ENCODE results near the gene SHANK1. TPM values are rescaled to one million over a fixed set of nuclear protein-coding genes. Genes with fewer than 3 reads are reported as not detected.

SHANK1 gene
- total and polyA plus RNA-seq, 2 experiments from 2014 or later, result 0.58 to 2.7 TPM

DNA sequence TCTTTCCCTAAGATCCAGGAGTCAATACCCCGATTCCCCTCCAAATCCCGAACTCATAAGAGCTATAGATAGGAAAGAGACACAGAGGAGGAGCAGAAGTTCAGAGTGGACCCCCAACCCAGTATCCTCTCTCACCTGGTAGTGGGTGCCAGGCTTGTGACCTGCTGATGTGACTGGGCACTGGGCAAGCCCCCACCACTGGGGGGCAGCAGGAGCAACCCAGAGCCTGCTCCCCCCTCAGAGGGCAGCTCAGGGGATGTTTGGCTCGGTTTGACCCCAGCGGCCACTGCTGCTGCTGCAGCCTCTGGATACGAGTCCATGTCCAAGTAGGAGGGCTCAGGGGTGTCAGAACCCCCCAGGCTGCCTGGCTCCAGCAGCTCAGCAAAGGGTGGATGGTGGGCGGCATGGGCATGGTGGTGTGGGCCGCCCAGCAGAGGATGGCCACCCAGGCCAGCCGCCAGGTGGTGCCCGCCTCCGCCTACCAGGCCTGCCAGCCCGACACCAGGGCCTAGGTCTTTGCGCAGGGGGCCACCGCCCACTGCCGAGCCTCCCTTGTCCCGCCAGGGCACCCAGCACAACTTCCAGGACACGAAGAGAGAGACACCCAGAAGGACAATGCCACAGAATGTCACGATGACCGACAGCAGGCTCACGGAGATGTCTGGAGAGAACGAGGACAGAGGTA, 87.3 kb downstream of the SHANK1 start:
- no peak for DNase-seq
- Histone ChIP-seq H3K4me2 (ENCODE audit: unreplicated experiment) (no peak overlapping the region), H3K36me3 (ENCODE audit: low read depth) (no peaks in the 10 kb centered on the region), H3K9ac (no peak overlapping the region), H3K27me3 (replicated peaks; ENCODE audit: insufficient read depth) (no peaks in the 10 kb centered on the region; the same call in 1 of the 2 replicates), H4K20me1 (ENCODE audit: insufficient read depth) (no peaks in the 10 kb centered on the region), H3K27ac (no peak overlapping the region), H3K79me2 (ENCODE audit: insufficient read depth) (no peaks in the 10 kb centered on the region), H3K4me1 (ENCODE audit: insufficient read depth) (no peaks in the 10 kb centered on the region), H3F3A (ENCODE audit: insufficient read depth) (no peaks in the 10 kb centered on the region), H3K9me3 (ENCODE audit: low read depth) (no peaks in the 10 kb centered on the region), H3K4me3 (no peak overlapping the region), H2AFZ (no peak overlapping the region), H3K9me2 (ENCODE audit: insufficient read depth) (no peaks in the 10 kb centered on the region)
- WGBS, 2 experiments (ENCODE audit: low coverage in 1 of 2, low lambda C conversion rate in 2 of 2, missing lambda C conversion rate in 2 of 2), result 48 to 49% methylated on average over 18 to 20 of the region's 20 CpGs
- in situ Hi-C loops (cut with MboI), result no loop called here
- no peak for TF ChIP-seq EZH2 (IDR thresholded peaks at IDR 0.05; ENCODE audit: insufficient read depth, poor library complexity, severe bottlenecking)
- TF ChIP-seq EZH2phosphoT487 (IDR thresholded peaks at IDR 0.05; ENCODE audit: insufficient read depth, low read depth), result no peak

- no peak overlapping the region for H3K4me2 ChIP-seq (ENCODE audit: unreplicated experiment)
- H2AFZ ChIP-seq, result no peak overlapping the region
- in situ Hi-C loops (cut with MboI), result no loop called here
- no peaks in the 10 kb centered on the region for H3K9me3 ChIP-seq (ENCODE audit: low read depth)
- 53 to 61% methylated on average over 13 to 14 of the region's 14 CpGs for WGBS, 2 experiments (ENCODE audit: low coverage in 1 of 2, low lambda C conversion rate in 2 of 2, missing lambda C conversion rate in 2 of 2)
- no peak overlapping the region for H3K9ac ChIP-seq
- no peak for TF ChIP-seq EZH2 (IDR thresholded peaks at IDR 0.05; ENCODE audit: insufficient read depth, poor library complexity, severe bottlenecking)
- no peak for TF ChIP-seq EZH2phosphoT487 (IDR thresholded peaks at IDR 0.05; ENCODE audit: insufficient read depth, low read depth)
- H3K36me3 ChIP-seq (ENCODE audit: low read depth), result no peaks in the 10 kb centered on the region
- no peaks in the 10 kb centered on the region for H3K4me1 ChIP-seq (ENCODE audit: insufficient read depth)
- no peak overlapping the region for H3K4me3 ChIP-seq
- H3K27me3 ChIP-seq (replicated peaks; ENCODE audit: insufficient read depth), result no peaks in the 10 kb centered on the region; the same call in 1 of the 2 replicates
- H3K9me2 ChIP-seq (ENCODE audit: insufficient read depth), result no peaks in the 10 kb centered on the region
- H4K20me1 ChIP-seq (ENCODE audit: insufficient read depth), result no peaks in the 10 kb centered on the region
- H3F3A ChIP-seq (ENCODE audit: insufficient read depth), result no peaks in the 10 kb centered on the region
- no peak for DNase-seq
- no peaks in the 10 kb centered on the region for H3K79me2 ChIP-seq (ENCODE audit: insufficient read depth)
- no peak overlapping the region for H3K27ac ChIP-seq
Measured at GRCh38 chr19:50629801-50630200, 89.8 kb downstream of the SHANK1 start.

- no peak for DNase-seq
- Histone ChIP-seq H3K4me3 (no peak overlapping the region), H3K4me1 (ENCODE audit: insufficient read depth) (no peaks in the 10 kb centered on the region), H3K36me3 (ENCODE audit: low read depth) (no peaks in the 10 kb centered on the region), H3K9ac (no peak overlapping the region), H3K79me2 (ENCODE audit: insufficient read depth) (no peaks in the 10 kb centered on the region), H3K27ac (no peak overlapping the region), H3K9me3 (ENCODE audit: low read depth) (no peaks in the 10 kb centered on the region), H3K9me2 (ENCODE audit: insufficient read depth) (no peaks in the 10 kb centered on the region), H3F3A (ENCODE audit: insufficient read depth) (no peaks in the 10 kb centered on the region), H4K20me1 (ENCODE audit: insufficient read depth) (no peaks in the 10 kb centered on the region), H3K27me3 (replicated peaks; ENCODE audit: insufficient read depth) (no peaks in the 10 kb centered on the region; the same call in 1 of the 2 replicates), H2AFZ (no peak overlapping the region), H3K4me2 (ENCODE audit: unreplicated experiment) (no peak overlapping the region)
- WGBS, 2 experiments (ENCODE audit: low coverage in 1 of 2, low lambda C conversion rate in 2 of 2, missing lambda C conversion rate in 2 of 2), result 57 to 58% methylated on average over 18 to 20 of the region's 20 CpGs
- in situ Hi-C loops (cut with MboI), result no loop called here
- no peak for TF ChIP-seq EZH2 (IDR thresholded peaks at IDR 0.05; ENCODE audit: insufficient read depth, poor library complexity, severe bottlenecking)
Measured at GRCh38 chr19:50629194-50629593, 90.4 kb downstream of the SHANK1 start.

DNA sequence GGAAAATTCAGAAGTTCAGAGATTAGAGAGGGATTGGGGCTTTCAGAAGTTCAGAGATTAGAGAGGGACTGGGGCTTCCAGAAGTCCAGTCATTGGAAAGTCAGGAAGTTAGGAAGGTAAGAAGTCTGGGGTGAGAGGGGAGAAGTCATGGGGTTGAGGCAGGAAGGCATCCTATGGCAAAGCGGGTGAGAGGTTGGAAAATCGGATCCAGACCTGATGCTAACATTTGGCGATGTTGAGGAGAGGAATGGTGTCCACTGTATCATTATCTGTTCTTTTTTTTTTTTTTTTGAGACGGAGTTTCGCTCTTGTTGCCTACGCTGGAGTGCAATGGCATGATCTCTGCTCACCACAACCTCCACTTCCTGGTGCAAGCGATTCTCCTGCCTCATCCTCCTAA, 91.1 kb downstream of the SHANK1 start:
- Histone ChIP-seq H3K36me3 (ENCODE audit: low read depth) (no peaks in the 10 kb centered on the region), H2AFZ (no peak overlapping the region), H3K4me1 (ENCODE audit: insufficient read depth) (no peaks in the 10 kb centered on the region), H3K27me3 (replicated peaks; ENCODE audit: insufficient read depth) (no peaks in the 10 kb centered on the region; the same call in 1 of the 2 replicates), H3F3A (ENCODE audit: insufficient read depth) (no peaks in the 10 kb centered on the region), H3K9me2 (ENCODE audit: insufficient read depth) (no peaks in the 10 kb centered on the region), H4K20me1 (ENCODE audit: insufficient read depth) (no peaks in the 10 kb centered on the region), H3K9me3 (ENCODE audit: low read depth) (no peaks in the 10 kb centered on the region), H3K79me2 (ENCODE audit: insufficient read depth) (no peaks in the 10 kb centered on the region), H3K4me2 (ENCODE audit: unreplicated experiment) (no peak overlapping the region), H3K9ac (no peak overlapping the region), H3K27ac (no peak overlapping the region), H3K4me3 (no peak overlapping the region)
- in situ Hi-C loops (cut with MboI), result no loop called here
- no peak for TF ChIP-seq EZH2phosphoT487 (IDR thresholded peaks at IDR 0.05; ENCODE audit: insufficient read depth, low read depth)
- no peak for TF ChIP-seq EZH2 (IDR thresholded peaks at IDR 0.05; ENCODE audit: insufficient read depth, poor library complexity, severe bottlenecking)
- 42 to 60% methylated on average over 7 of the region's 7 CpGs for WGBS, 2 experiments (ENCODE audit: low coverage in 1 of 2, low lambda C conversion rate in 2 of 2, missing lambda C conversion rate in 2 of 2)
- DNase-seq, result no peak
